GM12878 (cell line): ENCODE measurements around the gene E2F1. TPM values are rescaled to one million over a fixed set of nuclear protein-coding genes. Genes with fewer than 3 reads are reported as not detected.

Experiments used
- ATAC-seq: fragments of 200-7000 bp; cut with Tn5 transposase; 3 replicates; pipeline ENCODE4 v1.9.1; 2020; ENCODE audit warnings: mild to moderate bottlenecking, moderate library complexity
- BruUV-seq: library from RNA; stranded (reverse); fragments of 400-500 nt; replicated peaks from 2 replicates; lab custom pipeline; 2021; lab: Mats Ljungman, UMichigan
- CTCF ChIA-PET: fragments of 300-600 bp; sonication (Branson Sonifier 250); formaldehyde crosslinking; extraction: SDS; loops from one replicate; lab custom pipeline; 2021; ENCODE audit warnings: inconsistent platforms; lab: Yijun Ruan, JAX
- POLR2A ChIA-PET: fragments of 350-600 bp; formaldehyde crosslinking; extraction: SDS; loops from one replicate; lab custom pipeline; 2021; ENCODE audit warnings: inconsistent platforms; lab: Charles Lee
- RAD21 ChIA-PET: fragments of 300-600 bp; sonication (Branson Sonifier 250); formaldehyde crosslinking; loops from one replicate; lab custom pipeline; 2023; ENCODE audit warnings: antibody characterized with exemption; ENCODE audit not compliant: unreplicated experiment; lab: Charles Lee
- SMC1A ChIA-PET: fragments of 300-600 bp; sonication (Branson Sonifier 250); formaldehyde crosslinking; loops from one replicate; lab custom pipeline; 2023; ENCODE audit not compliant: unreplicated experiment, uncharacterized antibody; lab: Charles Lee
- DNase-seq: peaks from one replicate; pipeline ENCODE4 v3.0.0-alpha.2; 2011; ENCODE audit warnings: low read depth, low spot score
- FAIRE-seq: peaks from 3 replicates; lab custom pipeline; 2011; peaks lifted over from hg19 to GRCh38; lab: Jason Lieb, UNC
- H2AFZ ChIP-seq: 2 replicates; pipeline ENCODE4 v1.6.0; 2011; ENCODE audit warnings: low read depth, low read length, control low read depth; ENCODE audit not compliant: control insufficient read depth
- H3K27ac ChIP-seq: 2 replicates; pipeline ENCODE4 v1.5.1; 2011; ENCODE audit warnings: control low read depth; ENCODE audit not compliant: control insufficient read depth, insufficient read depth
- H3K27me3 ChIP-seq, 2 experiments: replicated peaks in 1 of 2; 2 replicates each; pipeline versions ENCODE4 v1.6.0 to v1.6.1; 2011; ENCODE audit warnings: low read length in 1 of 2; ENCODE audit not compliant: control insufficient read depth in 2 of 2, insufficient read depth in 2 of 2
- H3K36me3 ChIP-seq, 2 experiments: 2 replicates each; pipeline ENCODE4 v1.5.1; 2011; ENCODE audit warnings: low read length in 1 of 2; ENCODE audit not compliant: control insufficient read depth in 2 of 2, insufficient read depth in 2 of 2
- H3K4me1 ChIP-seq: 2 replicates; pipeline ENCODE4 v1.6.1; 2011; ENCODE audit warnings: mild to moderate bottlenecking, low read length, moderate library complexity, mixed read lengths; ENCODE audit not compliant: control insufficient read depth, insufficient read depth
- H3K4me2 ChIP-seq: 2 replicates; pipeline ENCODE4 v1.6.0; 2011; ENCODE audit warnings: control low read depth; ENCODE audit not compliant: control insufficient read depth, insufficient read depth
- H3K4me3 ChIP-seq: fragments of 200-600 bp; sonication (generic); 2 replicates; pipeline ENCODE4 v1.5.1; 2016
- H3K79me2 ChIP-seq: 2 replicates; pipeline ENCODE4 v1.6.0; 2011; ENCODE audit warnings: low read length; ENCODE audit not compliant: control insufficient read depth, insufficient read depth
- H3K9ac ChIP-seq: 2 replicates; pipeline ENCODE4 v1.8.0; 2011; ENCODE audit warnings: low read length, control low read depth, mixed read lengths; ENCODE audit not compliant: control insufficient read depth, insufficient read depth
- H3K9me3 ChIP-seq: replicated peaks from 3 replicates; pipeline ENCODE4 v1.5.1; 2011; ENCODE audit warnings: mild to moderate bottlenecking, low read length; ENCODE audit not compliant: control insufficient read depth, insufficient read depth
- H4K20me1 ChIP-seq: 2 replicates; pipeline ENCODE4 v1.6.0; 2011; ENCODE audit not compliant: control insufficient read depth, insufficient read depth
- CBX5 ChIP-seq: sonication (generic); IDR thresholded peaks from 2 replicates; pipeline ENCODE4 v1.6.1; 2016; ENCODE audit warnings: low read depth, moderate library complexity, mild to moderate bottlenecking, inconsistent platforms
- CEBPB ChIP-seq, 2 experiments: fragments of 150-350 bp in 1 of 2; IDR thresholded peaks; 2 replicates each; pipeline ENCODE4 v1.6.1; 2012 to 2014; ENCODE audit warnings: low read depth in 2 of 2, low read length in 2 of 2, borderline replicate concordance in 1 of 2, inconsistent platforms in 1 of 2
- CHD2 ChIP-seq: IDR thresholded peaks from 2 replicates; pipeline ENCODE4 v1.6.1; 2011; ENCODE audit warnings: low read depth, low read length, improper control_type of control experiment, borderline replicate concordance
- CREB1 ChIP-seq: IDR thresholded peaks from 2 replicates; pipeline ENCODE4 v1.6.1; 2012; ENCODE audit warnings: low read depth, mild to moderate bottlenecking, inconsistent platforms
- DPF2 ChIP-seq: fragments of 450-650 bp; IDR thresholded peaks from 2 replicates; pipeline ENCODE4 v1.6.1; 2017; ENCODE audit warnings: mild to moderate bottlenecking
- E2F4 ChIP-seq: IDR thresholded peaks from 2 replicates; pipeline ENCODE4 v1.6.1; 2012; ENCODE audit warnings: low read depth, low read length, improper control_type of control experiment
- MTA2 ChIP-seq: fragments of 450-650 bp; IDR thresholded peaks from 2 replicates; pipeline ENCODE4 v1.6.1; 2016; ENCODE audit warnings: low read depth, mild to moderate bottlenecking, moderate library complexity
- NBN ChIP-seq: fragments of 450-650 bp; IDR thresholded peaks from 2 replicates; pipeline ENCODE4 v1.6.1; 2016
- NR2C2 ChIP-seq: IDR thresholded peaks from 2 replicates; pipeline ENCODE4 v1.6.1; 2011; ENCODE audit warnings: borderline replicate concordance, low read depth; ENCODE audit not compliant: control insufficient read depth, insufficient read length
- RAD51 ChIP-seq: fragments of 450-650 bp; IDR thresholded peaks from 2 replicates; pipeline ENCODE4 v1.6.1; 2016; ENCODE audit warnings: moderate library complexity, mild to moderate bottlenecking, inconsistent platforms
- SREBF1 ChIP-seq: IDR thresholded peaks from 2 replicates; pipeline ENCODE4 v1.6.1; 2012; ENCODE audit warnings: mild to moderate bottlenecking, low read length
- SREBF2 ChIP-seq: IDR thresholded peaks from 2 replicates; pipeline ENCODE4 v1.6.1; 2012; ENCODE audit warnings: mild to moderate bottlenecking, low read length
- TCF7 ChIP-seq: IDR thresholded peaks from 2 replicates; pipeline ENCODE4 v1.6.1; 2014; ENCODE audit warnings: antibody characterized with exemption, borderline replicate concordance
- WGBS: methylation state at CpG from one replicate; pipeline ENCODE4 v1.1.6; 2016; ENCODE audit warnings: low lambda C conversion rate; ENCODE audit not compliant: insufficient replicate concordance, insufficient coverage; ENCODE audit errors: missing lambda C conversion rate; 5-methylcytosine and 5-hydroxymethylcytosine counted together
- in situ Hi-C: fragments of 300-500 bp; cut with MboI; formaldehyde crosslinking; loops from 9 replicates; pipeline ENCODE4 v1.14.3; 2018; ENCODE audit warnings: mixed read lengths
- intact Hi-C: fragments of 100-400 bp; cut with micrococcal nuclease; formaldehyde crosslinking; loops from one replicate; pipeline ENCODE4 v1.14.2; 2022; ENCODE audit not compliant: unreplicated experiment
- polyA plus RNA-seq, 11 experiments: library from polyadenylated mRNA; depleted of rRNA in 4 of 11; unstranded in 6 of 11; stranded (reverse) in 5 of 11; fragments of >200 nt; fragmentation: Nextera tagmentation in 4 of 11; fragmentation: Illumina TruSeq in 1 of 11; extraction: Ambion mirVana in 4 of 11; extraction: Trizol in 1 of 11; gene quantifications; 1 replicate in 1 of 11; 2 replicates in 10 of 11; pipeline versions ENCODE4 v1.2.1 to v1.2.3, GENCODE V29; 2011 to 2016; ENCODE audit warnings: inconsistent platforms in 2 of 11, missing spikeins in 2 of 11, low read depth in 1 of 11
- total RNA-seq, 4 experiments: library from RNA; depleted of rRNA in 3 of 4; stranded (reverse); fragments of >200 nt in 3 of 4; fragmentation: Illumina TruSeq in 1 of 4; extraction: Trizol in 1 of 4; gene quantifications; 2 replicates each; pipeline versions ENCODE4 v1.2.1 to v1.2.3, GENCODE V29; 2013 to 2021

The E2F1 gene
- total and polyA plus RNA-seq, 10 of the 15 experiments (the other 5 are each of a cell fraction or from before 2014, with no cell fraction given) = 0.29 to 50.2 (median 19.7) TPM

GRCh38 chr20:33664762-33665144, 21.4 kb downstream of the E2F1 start:
- TF ChIP-seq SREBF1 (no peak), CHD2 (no peak), MTA2 (no peak), CREB1 (no peak), CBX5 (no peak), RAD51 (no peak), NR2C2 (no peak), NBN (no peak), E2F4 (no peak), SREBF2 (no peak), CEBPB (IDR thresholded peaks at IDR 0.05; ENCODE audit: borderline replicate concordance in 1 of 2, low read depth in 2 of 2, low read length in 2 of 2) (no peak), DPF2 (no peak), TCF7 (no peak)
- TF ChIP-seq, all 136 proteins: peak for 0
- Histone ChIP-seq H3K79me2 (peaks cover 2% of the 10 kb centered on the region), H3K4me3 (no peak overlapping the region), H3K27me3 (no peaks in the 10 kb centered on the region), H3K36me3 (no peaks in the 10 kb centered on the region), H3K4me2 (no peak overlapping the region), H3K4me1 (peaks cover 29% of the 10 kb centered on the region), H4K20me1 (peaks cover 4% of the 10 kb centered on the region; the same call in 1 of the 2 replicates), H3K9me3 (no peaks in the 10 kb centered on the region), H3K27ac (no peak overlapping the region), H2AFZ (no peak overlapping the region), H3K9ac (no peak overlapping the region)
- ChIA-PET SMC1A (interaction anchor here (0.6 to 1.2 kb wide), 3 partner anchors 11 to 266 kb away, joined by 4 read pairs; no protein-coding TSS in a partner anchor), CTCF (interaction anchor here (0.6 to 3.2 kb wide), 6 partner anchors 11 to 220 kb away, joined by 3 to 20 read pairs (median 4); no protein-coding TSS in a partner anchor), POLR2A (interaction anchor here (0.7 to 3.3 kb wide), 6 partner anchors 22 to 175 kb away, joined by 3 to 20 read pairs (median 3); partner anchors contain the start of genes CBFA2T2 and PXMP4), RAD21 (interaction anchor here (1.4 to 2.2 kb wide), 3 partner anchors 12 to 205 kb away, joined by 4 to 10 read pairs (median 10); partner anchors contain the start of gene CBFA2T2)
- WGBS = 81% methylated on average over 2 of the region's 2 CpGs
- BruUV-seq = no TSS peak
- DNase-seq (no peak), FAIRE-seq (no peak), ATAC-seq (no peak)
- in situ Hi-C loops = no loop called here
- intact Hi-C loops = loop anchor here (1.0 to 10.0 kb wide), 2 partner anchors 25 to 460 kb away; no protein-coding TSS in a partner anchor
